OCI-LY7 (cell line): ENCODE results near the gene NKX1-1.

Source experiments
- EZH2phosphoT487 ChIP-seq: fragments of 200-600 bp; sonication (generic); IDR thresholded peaks from 2 replicates; pipeline ENCODE4 v1.6.1; 2018; ENCODE audit warnings: low read depth, borderline replicate concordance, mild to moderate bottlenecking, mixed run types, antibody characterized with exemption, low read length, moderate library complexity, mixed read lengths
- TF ChIP-seq, protein P1 (sequence below): fragments of 200-600 bp; sonication (generic); conservative IDR thresholded peaks from 2 replicates; pipeline ENCODE4 v1.5.1; 2014; ENCODE audit warnings: mild to moderate bottlenecking, antibody characterized with exemption, low read length, moderate library complexity, mixed read lengths

DNA sequence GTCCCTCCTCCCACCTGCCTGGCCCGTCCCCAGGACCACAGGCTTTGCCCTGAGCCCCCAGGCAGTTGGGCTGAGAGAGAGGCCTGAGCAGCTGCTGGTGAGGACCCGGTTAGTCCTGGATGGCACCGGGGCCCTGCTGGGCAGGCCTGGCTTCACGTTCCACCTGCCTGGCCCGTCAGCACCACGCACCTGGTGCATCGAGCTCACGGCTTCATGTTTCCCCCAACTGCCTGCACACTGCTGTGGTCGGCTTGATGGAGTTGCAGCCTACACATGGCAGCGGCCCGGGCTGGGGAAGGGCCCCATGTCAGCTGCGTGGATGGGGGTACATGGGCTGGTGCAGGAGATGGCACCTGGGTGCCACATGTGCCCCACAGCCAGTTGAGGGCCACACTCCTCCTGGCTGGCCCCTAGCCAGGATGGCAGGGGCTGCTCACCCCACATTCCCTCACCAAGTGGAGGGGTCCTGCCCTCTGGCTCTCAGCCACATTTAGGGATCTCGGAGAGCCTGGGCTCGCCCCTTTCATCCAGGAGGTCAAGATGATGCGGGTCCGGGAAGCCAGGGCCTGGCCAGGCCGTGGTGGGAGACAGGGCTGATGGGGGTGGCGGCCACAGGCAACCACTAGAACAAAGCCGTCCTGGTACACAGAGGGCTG, 28.5 kb downstream of the NKX1-1 start:
- TF ChIP-seq, protein P1, sequence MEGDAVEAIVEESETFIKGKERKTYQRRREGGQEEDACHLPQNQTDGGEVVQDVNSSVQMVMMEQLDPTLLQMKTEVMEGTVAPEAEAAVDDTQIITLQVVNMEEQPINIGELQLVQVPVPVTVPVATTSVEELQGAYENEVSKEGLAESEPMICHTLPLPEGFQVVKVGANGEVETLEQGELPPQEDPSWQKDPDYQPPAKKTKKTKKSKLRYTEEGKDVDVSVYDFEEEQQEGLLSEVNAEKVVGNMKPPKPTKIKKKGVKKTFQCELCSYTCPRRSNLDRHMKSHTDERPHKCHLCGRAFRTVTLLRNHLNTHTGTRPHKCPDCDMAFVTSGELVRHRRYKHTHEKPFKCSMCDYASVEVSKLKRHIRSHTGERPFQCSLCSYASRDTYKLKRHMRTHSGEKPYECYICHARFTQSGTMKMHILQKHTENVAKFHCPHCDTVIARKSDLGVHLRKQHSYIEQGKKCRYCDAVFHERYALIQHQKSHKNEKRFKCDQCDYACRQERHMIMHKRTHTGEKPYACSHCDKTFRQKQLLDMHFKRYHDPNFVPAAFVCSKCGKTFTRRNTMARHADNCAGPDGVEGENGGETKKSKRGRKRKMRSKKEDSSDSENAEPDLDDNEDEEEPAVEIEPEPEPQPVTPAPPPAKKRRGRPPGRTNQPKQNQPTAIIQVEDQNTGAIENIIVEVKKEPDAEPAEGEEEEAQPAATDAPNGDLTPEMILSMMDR: no peak
- no peak for TF ChIP-seq EZH2phosphoT487
